Stimulated activated CD4-positive, alpha-beta T cell treated with anti-CD3 and anti-CD28 coated beads, TNF-alpha, amount 100 ng/mL, for 24 hours (primary cell): Measurements from ENCODE around the gene EGFLAM.

ENCODE experiments used
- DNase-seq, 3 experiments: peaks; one replicate each; pipeline ENCODE4 v3.0.0-alpha.2; 2020; ENCODE audit warnings: low read depth in 3 of 3

EGFLAM gene

DNA sequence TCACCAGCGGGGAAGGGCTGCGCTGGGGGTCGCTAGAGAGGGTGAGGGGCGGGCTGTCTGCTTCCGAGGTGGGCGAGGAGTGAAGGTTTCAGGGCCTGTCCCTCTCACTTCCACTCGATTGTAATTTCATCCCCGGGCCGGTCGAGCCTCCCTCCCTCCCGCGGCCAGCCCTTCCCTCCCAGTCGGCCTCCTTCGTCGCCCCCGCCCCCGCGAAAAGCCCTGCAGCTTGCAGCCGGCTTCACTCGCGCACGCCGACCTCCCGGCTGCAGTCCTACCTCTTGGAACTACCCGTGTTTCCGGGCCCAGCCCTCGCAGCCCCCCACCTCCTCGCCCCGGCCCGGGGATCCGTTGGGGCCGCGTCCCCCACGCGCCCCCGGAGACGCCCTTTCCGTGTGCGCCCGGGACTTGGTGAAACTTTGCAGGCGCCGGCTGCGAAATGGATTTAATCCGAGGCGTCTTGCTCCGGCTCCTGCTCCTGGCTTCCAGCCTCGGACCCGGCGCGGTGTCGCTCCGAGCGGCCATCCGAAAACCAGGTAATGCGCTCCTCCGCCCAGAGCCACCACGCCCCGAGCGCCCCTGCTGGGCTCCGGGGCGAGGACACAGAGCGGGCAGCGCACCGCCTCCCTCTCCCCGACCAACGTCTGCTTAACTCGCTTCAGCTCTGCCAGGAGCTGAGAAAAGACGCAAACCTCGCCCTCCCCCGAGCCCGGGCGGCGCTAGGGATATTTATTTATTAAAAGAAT lies at the start of gene EGFLAM:
Gene EGFLAM, plus strand, starts transcription at position 241 of the 743 bp plus-strand sequence. Its CDS starts 196 bp downstream, at position 437.
- DNase-seq = peak in 1 of 3 experiments; percentile 11

- DNase-seq = no peak
Measured at GRCh38 chr5:38208782-38209378, 49.5 kb upstream of the EGFLAM start.

- no peak for DNase-seq
Measured at GRCh38 chr5:38210676-38211353, 47.5 kb upstream of the EGFLAM start.

DNA sequence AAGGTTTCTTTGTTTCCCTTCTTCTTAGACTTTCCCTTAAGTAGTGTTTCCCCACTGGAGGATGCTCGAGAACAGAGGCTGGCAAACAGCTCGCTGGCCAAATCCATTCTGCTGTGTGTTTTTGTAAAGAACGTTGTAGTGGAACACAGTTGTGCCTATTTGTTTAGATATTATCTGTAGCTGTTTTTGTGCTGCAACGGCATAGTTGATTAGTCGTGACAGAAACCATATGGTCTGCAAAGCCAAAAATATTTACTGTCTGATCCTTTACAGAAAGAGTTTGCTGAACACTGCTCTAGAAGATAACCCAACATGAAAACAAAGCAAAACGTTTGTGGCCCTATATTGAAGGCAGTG lies 47.0 kb upstream of the EGFLAM start:
- DNase-seq = no peak

- no peak for DNase-seq
Measured at GRCh38 chr5:38212307-38212706, 46.1 kb upstream of the EGFLAM start.

DNA sequence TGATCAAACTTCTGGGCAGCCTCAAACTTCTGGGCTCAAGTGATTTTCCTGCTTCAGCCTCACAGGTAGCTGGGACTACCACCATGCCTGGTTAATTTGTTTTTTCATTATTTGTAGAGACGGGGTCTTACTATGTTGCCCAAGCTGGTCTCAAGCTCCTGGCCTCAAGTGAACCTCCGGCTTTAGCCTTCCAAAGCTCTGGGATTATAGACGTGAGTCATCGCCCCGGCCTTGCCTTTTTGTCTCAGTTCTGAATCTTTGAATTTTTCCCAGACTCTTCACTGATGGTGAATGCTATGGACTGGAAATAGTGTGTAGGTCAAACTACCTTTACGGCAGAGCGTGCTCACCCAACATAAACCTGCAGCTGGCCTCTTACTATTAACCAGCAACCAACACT lies 32.3 kb upstream of the EGFLAM start:
- no peak for DNase-seq

- no peak for DNase-seq
Measured at GRCh38 chr5:38228914-38229313, 29.4 kb upstream of the EGFLAM start.

DNA sequence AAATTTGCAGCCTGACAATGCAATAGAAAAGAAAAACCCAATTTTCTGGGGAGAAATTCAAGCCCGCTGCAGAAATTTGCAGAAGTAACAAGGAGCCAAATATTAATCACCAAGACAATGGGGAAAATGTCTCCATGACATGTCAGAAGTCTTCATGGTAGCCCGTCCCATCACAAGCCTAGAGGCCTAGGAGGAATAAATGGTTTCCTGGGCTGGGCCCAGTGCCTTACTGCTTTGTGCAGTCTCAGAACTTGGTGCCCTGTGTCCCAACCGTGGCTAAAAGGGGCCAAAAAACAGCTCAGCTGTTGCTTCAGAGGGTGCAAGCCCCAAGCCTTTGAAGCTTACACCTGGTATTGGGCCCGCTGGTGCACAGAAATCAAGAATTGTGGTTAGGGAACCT lies 23.6 kb upstream of the EGFLAM start:
- no peak for DNase-seq

DNA sequence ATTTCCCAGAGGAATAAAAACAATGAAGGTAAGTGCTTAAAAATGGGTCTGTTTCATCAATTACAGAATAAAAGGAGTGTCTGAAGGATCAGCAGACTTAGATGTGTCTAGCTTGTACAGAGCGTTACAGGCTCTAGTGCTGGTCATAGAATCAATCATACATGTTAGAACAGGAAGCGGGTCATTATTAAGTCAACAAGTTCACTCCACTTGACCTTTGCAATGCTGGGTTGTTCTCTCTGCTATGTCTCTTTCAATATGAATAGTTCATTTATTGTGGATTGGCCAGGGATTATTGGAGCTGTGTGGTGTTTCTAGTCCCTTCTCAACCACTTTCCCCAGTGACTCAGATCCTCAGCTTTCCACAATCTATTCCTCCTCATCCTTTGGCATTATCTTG lies 20.7 kb upstream of the EGFLAM start:
- DNase-seq = no peak

GRCh38 chr5:38240212-38240611 lies 18.1 kb upstream of the EGFLAM start:
- no peak for DNase-seq

- no peak for DNase-seq
Measured at GRCh38 chr5:38241655-38242054, 16.7 kb upstream of the EGFLAM start.

GRCh38 chr5:38245307-38245706 lies 13.1 kb upstream of the EGFLAM start:
- DNase-seq = no peak

- no peak for DNase-seq
Measured at GRCh38 chr5:38249301-38249700, 9.1 kb upstream of the EGFLAM start.

GRCh38 chr5:38249812-38250211 lies 8.5 kb upstream of the EGFLAM start:
- DNase-seq = no peak

DNA sequence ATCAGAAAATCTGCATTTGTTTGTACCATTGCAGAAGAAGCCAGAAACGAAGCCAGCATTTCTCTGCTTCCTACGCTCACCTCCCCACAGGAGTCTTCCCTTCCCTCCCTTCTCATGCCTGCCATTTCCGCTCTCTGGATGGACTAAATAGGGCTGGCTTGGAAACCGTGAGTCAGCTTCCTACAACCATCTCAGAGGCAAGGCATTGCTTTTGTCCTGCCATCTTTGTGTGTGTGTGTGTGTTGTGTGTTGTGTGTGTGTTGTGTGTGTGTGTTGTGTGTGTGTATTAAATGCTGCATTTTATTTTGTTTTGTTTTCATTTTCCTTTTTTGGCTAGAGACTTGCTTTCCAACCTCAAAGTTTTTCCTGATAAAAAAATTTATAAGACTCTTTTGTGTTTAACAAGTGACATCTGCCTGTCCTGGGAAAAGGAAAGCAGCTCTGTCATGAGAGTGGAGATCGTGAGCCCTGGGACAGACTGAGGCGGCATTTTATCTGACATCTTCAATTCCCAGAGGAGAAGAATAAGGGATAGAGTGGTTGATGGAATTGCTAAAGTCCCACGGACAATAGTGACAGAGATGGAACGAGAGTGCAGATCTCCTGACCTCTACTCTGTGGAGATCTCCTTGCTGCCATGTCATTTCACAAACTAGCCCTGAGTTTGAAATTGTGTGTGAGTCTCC lies 7.5 kb upstream of the EGFLAM start:
- no peak for DNase-seq

DNA sequence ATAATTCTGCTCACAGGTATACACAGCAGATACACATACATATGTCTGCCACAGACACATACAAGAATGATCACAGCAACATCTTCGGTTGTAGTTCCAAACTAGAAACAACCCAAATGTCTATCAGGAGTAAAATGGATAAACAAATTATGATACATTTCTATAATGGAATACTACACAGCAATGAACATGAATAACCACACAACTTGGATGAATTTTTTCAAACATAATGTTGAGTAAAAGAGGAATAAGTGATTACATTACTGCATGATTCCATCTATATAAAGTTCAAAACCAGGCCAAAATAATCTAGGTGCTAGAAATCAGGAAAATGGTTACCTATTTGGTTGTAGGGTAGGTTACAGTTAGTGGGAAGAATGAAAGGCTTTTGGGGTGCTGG lies 4.6 kb upstream of the EGFLAM start:
- DNase-seq = no peak

DNA sequence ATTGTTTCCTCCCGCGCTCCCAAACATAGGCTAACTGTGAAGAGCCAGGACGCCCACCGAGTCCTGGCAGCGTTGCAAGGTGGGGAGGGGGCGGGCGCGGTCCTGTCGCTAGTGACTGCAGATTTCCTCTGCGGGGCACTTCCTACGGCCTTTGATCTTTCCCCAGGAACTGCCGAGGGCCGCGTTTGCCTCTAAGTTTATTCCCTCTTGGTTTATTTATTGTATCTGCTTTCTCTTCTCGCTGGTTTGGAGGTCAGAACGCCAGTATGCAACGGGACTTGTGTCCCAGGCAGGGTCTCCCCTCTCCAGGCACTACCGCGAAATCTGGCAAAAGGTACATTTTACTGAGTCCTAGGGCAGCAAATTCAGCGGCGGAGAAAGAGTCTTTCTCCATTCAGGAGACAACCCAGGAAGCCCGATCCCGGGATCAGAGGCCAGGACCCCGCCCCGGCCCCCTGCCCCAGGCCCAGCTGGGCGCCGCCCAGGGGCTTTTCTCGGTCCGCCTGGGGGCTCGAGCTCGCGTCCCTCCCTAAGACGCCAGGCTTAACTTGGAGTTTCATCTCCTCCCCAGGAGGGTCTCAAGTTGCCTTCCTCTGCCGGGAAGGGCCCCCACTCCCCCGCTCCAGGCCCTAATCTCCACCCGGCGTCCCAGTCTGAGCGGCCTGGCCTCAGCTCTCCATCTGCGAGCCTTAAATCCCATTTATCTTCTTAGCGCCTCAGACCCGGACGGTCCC lies 884 bp upstream of the EGFLAM start:
- DNase-seq = no peak

DNA sequence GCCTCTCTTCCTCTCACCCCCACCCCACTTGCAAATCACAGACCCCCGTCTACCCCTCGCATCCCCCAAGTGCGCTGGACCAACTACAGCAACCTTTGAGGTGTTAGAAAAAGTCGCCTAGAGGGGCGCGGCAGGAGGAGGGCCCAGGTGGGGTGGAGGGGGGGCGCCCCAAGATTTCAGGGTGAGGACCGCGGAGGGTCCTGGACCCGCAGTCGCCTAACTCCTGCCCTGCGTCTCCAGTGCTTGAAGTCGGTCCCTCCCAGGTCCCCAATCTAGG lies 379 bp upstream of the EGFLAM start:
- DNase-seq = no peak

DNA sequence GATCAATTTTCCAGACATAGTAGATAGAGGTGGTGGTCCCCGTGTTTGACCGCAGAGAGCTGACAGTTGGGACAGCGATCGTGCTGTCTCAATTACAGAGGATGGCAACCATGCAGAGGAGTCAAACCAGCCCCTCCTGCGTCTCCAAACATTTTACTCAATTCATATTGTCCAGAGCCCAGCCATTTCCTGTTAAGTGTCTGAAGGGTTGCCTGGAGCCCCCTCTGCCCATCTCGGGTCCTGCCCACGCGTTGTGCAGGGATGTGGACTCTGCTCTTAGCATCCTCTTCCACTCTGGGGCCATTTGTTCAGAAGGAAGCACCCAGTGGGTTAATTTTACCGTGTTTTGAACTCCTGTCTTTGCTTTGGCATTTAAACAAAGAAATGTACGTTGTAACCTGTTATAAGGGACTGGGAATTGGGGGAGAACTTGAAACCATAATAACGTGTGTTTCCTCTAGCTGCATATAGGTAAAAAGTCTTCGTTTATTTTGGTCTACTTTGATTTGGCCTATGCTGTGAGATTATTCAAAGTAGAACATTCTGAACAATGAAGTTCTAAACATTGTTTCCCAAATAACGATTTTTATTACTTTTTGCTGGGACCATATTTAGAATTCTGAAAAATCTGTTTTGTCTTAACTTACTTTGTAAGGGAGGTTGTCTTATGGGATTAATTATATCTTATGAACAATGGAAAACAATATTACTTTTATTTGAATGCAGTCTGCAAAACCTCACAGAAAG lies 876 bp downstream of the EGFLAM start:
- DNase-seq = no peak

DNA sequence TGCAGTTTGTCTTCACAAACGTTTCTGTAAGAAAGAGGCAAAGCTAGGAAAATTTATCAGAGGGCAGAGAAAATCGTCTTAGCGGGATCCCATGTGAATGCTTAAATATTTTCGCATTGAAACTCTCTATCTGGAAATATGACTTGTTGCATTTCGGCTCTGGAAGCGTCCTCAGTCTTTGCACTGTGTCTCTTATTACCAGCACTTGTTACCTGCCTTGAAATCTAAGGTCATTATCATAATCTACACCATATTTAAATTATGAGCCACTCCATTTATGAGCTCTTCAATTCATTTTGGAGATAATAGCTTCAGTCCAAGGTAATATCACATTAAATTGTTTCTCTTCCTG lies 1.4 kb downstream of the EGFLAM start:
- DNase-seq = no peak

DNA sequence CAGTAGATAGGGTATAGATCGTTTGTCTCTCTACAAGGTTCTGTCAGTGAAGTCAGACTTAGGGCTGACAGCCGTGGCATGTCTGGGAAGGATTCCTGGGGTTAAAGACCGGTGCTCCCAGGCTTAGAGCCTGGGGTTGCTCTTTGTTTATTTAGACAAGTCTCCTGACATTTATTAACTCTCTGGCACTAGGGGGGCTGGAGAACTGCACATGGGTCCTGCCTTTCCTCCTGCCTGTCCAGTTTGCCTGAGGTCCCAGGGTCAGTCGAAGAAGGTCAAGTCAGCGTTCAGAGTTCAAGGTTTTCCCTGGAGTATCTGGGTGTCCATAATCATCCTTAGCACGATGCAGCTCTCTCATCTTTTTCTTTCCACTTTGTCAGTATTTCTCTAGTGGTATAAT lies 5.6 kb downstream of the EGFLAM start:
- no peak for DNase-seq
